Effector CD4-positive, alpha-beta T cell (primary cell): ENCODE measurements around the gene ENOX2.

ENCODE experiments used
- DNase-seq: peaks from one replicate; pipeline ENCODE4 v3.0.0-alpha.2; 2020

The ENOX2 gene

GRCh38 chrX:130879869-130880268 is 23.1 kb downstream of the ENOX2 start:
- no peak for DNase-seq

- no peak for DNase-seq
These were observed 24.4 kb downstream of the ENOX2 start for GRCh38 chrX:130878350-130879341.

GRCh38 chrX:130877892-130878341 is 25.1 kb downstream of the ENOX2 start:
- DNase-seq = no peak

GRCh38 chrX:130876226-130876625 is 26.8 kb downstream of the ENOX2 start:
- DNase-seq = no peak

- DNase-seq = no peak
These were observed 28.3 kb downstream of the ENOX2 start for GRCh38 chrX:130874751-130875150.

- DNase-seq = no peak
These were observed 33.8 kb downstream of the ENOX2 start for GRCh38 chrX:130869239-130869638.

GRCh38 chrX:130861462-130861861 is 41.5 kb downstream of the ENOX2 start:
- no peak for DNase-seq

GRCh38 chrX:130857207-130857606 is 45.8 kb downstream of the ENOX2 start:
- DNase-seq = no peak

- no peak for DNase-seq
These were observed 51.4 kb downstream of the ENOX2 start for GRCh38 chrX:130851569-130851968.

- DNase-seq = no peak
These were observed 54.2 kb downstream of the ENOX2 start for GRCh38 chrX:130848763-130849162.

- DNase-seq = no peak
These were observed 56.3 kb downstream of the ENOX2 start for GRCh38 chrX:130846746-130847145.

- DNase-seq = no peak
These were observed 61.2 kb downstream of the ENOX2 start for GRCh38 chrX:130841776-130842175.

- DNase-seq = no peak
These were observed 62.7 kb downstream of the ENOX2 start for GRCh38 chrX:130840345-130840744.

- DNase-seq = no peak
These were observed 66.6 kb downstream of the ENOX2 start for GRCh38 chrX:130836447-130836846.

- DNase-seq = no peak
These were observed 68.2 kb downstream of the ENOX2 start for GRCh38 chrX:130834830-130835229.

GRCh38 chrX:130834149-130834548 is 68.9 kb downstream of the ENOX2 start:
- DNase-seq = no peak

GRCh38 chrX:130831347-130831722 is 71.7 kb downstream of the ENOX2 start:
- DNase-seq = no peak

GRCh38 chrX:130830599-130831346 is 72.2 kb downstream of the ENOX2 start:
- no peak for DNase-seq

- no peak for DNase-seq
These were observed 73.2 kb downstream of the ENOX2 start for GRCh38 chrX:130829526-130830515.

- no peak for DNase-seq
These were observed 74.4 kb downstream of the ENOX2 start for GRCh38 chrX:130828641-130829040.

GRCh38 chrX:130827648-130828047 is 75.4 kb downstream of the ENOX2 start:
- DNase-seq = no peak

- DNase-seq = no peak
These were observed 76.8 kb downstream of the ENOX2 start for GRCh38 chrX:130826249-130826648.

GRCh38 chrX:130825525-130825924 is 77.5 kb downstream of the ENOX2 start:
- no peak for DNase-seq
